Transverse colon (tissue), 4 donors: ENCODE data around the gene BLOC1S3.

Experiments
- CTCF ChIP-seq, 5 experiments: fragments of 200-600 bp in 3 of 5; fragments of 450-650 bp in 2 of 5; sonication (generic) in 3 of 5; IDR thresholded peaks; 1 replicate in 2 of 5; 2 replicates in 3 of 5; pipeline ENCODE4 v1.5.1; 2016 to 2017; ENCODE audit warnings: antibody characterized with exemption in 5 of 5, inconsistent platforms in 3 of 5, mild to moderate bottlenecking in 2 of 5, moderate library complexity in 1 of 5
- EP300 ChIP-seq: sonication (generic); formaldehyde crosslinking; IDR thresholded peaks from one replicate; pipeline ENCODE4 v1.6.1; 2017; ENCODE audit warnings: antibody characterized with exemption, low read depth
- POLR2A ChIP-seq: fragments of 450-650 bp; IDR thresholded peaks from one replicate; pipeline ENCODE4 v1.6.1; 2016; ENCODE audit warnings: antibody characterized with exemption, mild to moderate bottlenecking, moderate library complexity
- POLR2AphosphoS5 ChIP-seq, 3 donors: sonication (generic); formaldehyde crosslinking; IDR thresholded peaks; one replicate each; pipeline ENCODE4 v1.6.1; 2016; ENCODE audit warnings: antibody characterized with exemption in 3 of 3

- TF ChIP-seq CTCF (IDR thresholded peaks at IDR 0.05) (no peak), POLR2A (no peak), POLR2AphosphoS5 (IDR thresholded peaks at IDR 0.05) (no peak), EP300 (no peak)
These were observed 5.5 kb downstream of the BLOC1S3 start for GRCh38 chr19:45184115-45184514.
